GM19324 (cell line): ENCODE results near the gene BET1L.
"Not testable (repeated sequence)": the region's sequence is repeated elsewhere in the genome, so short reads cannot be mapped to it uniquely, and the experiment has no call there.

ENCODE experiments used
- ATAC-seq: cut with Tn5 transposase; IDR thresholded peaks from one replicate; pipeline ENCODE4 v1.9.1; 2021; ENCODE audit warnings: mild to moderate bottlenecking, moderate library complexity; ENCODE audit not compliant: unreplicated experiment, low FRiP score

The BET1L gene

GRCh38 chr11:198236-198806 is 8.9 kb downstream of the BET1L start:
- no peak for ATAC-seq

- no peak for ATAC-seq
Observed at GRCh38 chr11:197741-198235, 9.4 kb downstream of the BET1L start.

- ATAC-seq = no peak
Observed at GRCh38 chr11:196786-197731, 10.1 kb downstream of the BET1L start.

GRCh38 chr11:193481-193880 is 13.7 kb downstream of the BET1L start:
- not testable (repeated sequence) for ATAC-seq

GRCh38 chr11:192674-193128 is 14.5 kb downstream of the BET1L start, which contains the start of gene SCGB1C1:
Gene SCGB1C1 (plus strand): TSS chr11:193078. CDS start chr11:193100, 22 bp downstream.
- not testable (repeated sequence) for ATAC-seq

GRCh38 chr11:191490-192478 is 15.4 kb downstream of the BET1L start:
- ATAC-seq = not testable (repeated sequence)

- ATAC-seq = not testable (repeated sequence)
Observed at GRCh38 chr11:190546-190945, 16.7 kb downstream of the BET1L start.

- not testable (repeated sequence) for ATAC-seq
Observed at GRCh38 chr11:189843-190311, 17.3 kb downstream of the BET1L start.

GRCh38 chr11:189200-189783 is 17.9 kb downstream of the BET1L start:
- not testable (repeated sequence) for ATAC-seq

GRCh38 chr11:180242-180641 is 27.0 kb downstream of the BET1L start:
- ATAC-seq = not testable (repeated sequence)
